GM21825 (cell line): ENCODE data around the gene KCNF1.

ENCODE experiments used
- ATAC-seq: cut with Tn5 transposase; IDR thresholded peaks from one replicate; pipeline ENCODE4 v1.9.1; 2021; ENCODE audit warnings: mild to moderate bottlenecking, moderate library complexity; ENCODE audit not compliant: unreplicated experiment

KCNF1 gene, protein sequence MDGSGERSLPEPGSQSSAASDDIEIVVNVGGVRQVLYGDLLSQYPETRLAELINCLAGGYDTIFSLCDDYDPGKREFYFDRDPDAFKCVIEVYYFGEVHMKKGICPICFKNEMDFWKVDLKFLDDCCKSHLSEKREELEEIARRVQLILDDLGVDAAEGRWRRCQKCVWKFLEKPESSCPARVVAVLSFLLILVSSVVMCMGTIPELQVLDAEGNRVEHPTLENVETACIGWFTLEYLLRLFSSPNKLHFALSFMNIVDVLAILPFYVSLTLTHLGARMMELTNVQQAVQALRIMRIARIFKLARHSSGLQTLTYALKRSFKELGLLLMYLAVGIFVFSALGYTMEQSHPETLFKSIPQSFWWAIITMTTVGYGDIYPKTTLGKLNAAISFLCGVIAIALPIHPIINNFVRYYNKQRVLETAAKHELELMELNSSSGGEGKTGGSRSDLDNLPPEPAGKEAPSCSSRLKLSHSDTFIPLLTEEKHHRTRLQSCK

DNA sequence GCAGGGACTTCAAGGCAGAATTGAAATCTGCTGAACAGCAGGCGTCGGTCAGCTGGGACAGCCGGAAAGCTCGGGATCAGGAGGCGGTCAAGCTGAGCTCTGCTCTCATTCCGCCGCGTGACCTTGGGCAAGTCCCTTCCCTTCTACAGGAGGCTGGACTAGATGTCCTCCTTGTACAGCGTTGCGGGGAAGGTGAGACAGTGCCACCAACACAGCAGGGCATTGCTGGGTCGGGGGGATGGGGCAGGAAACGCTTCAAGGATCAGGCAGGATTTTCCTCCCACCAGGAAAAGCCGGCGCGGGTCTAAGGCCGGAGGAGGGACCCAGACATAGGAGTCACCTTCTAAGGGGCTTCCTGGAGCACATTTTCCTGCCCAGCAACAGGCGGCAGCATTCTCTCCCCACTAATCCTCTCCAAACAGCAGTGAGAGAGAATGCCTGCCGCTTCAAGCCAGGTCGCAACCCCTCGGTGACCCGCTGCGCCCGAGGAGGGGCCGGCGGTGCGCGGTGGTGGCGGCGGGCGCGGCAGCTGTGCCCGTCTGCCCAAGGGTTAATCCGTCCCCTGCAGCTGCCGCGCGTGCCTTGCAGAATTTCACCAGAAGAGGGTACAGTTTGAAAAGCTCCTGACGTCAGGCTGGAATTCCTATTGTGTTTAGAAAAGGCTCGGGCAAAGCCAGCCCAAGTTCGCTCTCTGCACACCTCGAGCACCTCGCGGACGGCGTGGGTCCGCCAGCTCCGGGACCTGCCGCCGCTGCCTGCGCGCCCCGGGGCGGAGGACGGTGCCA, at the start of gene KCNF1:
KCNF1 (plus strand) TSS at position 644 of the 785 bp plus-strand sequence. CDS start 493 bp downstream, outside the sequence.
- ATAC-seq, result no peak

DNA sequence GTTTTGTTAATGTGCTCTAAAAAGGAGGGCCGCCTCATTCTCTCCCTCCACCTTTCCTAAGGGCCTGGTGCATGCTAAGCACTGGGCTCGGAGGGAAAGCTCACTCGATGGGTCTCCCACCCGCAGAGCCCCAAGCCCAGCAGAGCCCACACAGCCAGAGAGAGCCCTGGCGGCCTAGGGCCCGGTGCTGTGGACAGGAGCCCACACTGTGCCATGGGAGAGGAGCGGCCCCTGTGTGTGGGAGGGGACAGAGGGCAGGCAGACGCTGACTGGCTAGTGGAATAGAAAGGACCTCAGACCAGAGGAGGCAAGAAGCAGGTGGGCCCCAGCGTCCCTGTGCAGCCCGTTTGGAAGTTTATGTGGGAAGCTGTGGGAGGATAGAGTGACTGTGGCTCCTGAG, 49.4 kb upstream of the KCNF1 start:
- no peak for ATAC-seq

DNA sequence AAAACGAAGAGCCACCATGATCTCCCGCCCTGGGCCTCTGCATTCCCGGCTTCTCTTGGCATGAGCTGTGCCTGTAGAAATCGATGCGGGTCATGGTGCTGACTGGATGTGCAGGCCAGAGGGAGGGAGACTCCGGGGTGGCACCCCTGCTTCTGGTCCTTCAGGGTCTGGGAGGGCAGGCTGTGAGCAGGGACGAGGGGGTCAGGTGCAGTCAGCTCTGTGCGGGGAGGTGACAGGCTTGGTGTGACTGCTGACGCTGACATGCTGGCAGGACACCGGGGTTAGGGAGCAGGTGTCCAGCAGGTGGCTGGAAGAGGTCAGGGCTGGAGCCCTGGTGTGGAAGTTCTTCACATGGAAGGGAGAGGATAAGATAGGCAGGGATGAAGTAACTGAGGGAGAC, 48.7 kb upstream of the KCNF1 start:
- no peak for ATAC-seq

DNA sequence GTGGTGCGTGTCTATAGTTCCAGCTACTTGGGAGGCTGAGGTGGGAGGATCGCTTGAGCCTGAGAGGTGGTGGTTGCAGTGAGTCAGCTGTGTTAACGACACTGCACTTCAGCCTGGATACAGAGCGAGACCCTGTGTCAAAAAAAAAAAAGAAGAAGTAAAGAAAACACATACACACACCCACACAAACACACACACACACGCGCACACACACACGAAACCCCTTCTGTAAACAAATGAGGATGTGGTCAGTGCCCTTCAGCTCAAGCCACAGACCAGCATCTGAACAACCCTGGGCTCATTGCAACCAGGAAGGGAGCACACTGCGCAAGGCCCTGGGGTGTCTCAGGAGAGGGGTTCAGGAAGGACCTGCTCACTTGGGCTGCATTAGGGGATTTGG, 47.9 kb upstream of the KCNF1 start:
- peak; percentile 77 for ATAC-seq

DNA sequence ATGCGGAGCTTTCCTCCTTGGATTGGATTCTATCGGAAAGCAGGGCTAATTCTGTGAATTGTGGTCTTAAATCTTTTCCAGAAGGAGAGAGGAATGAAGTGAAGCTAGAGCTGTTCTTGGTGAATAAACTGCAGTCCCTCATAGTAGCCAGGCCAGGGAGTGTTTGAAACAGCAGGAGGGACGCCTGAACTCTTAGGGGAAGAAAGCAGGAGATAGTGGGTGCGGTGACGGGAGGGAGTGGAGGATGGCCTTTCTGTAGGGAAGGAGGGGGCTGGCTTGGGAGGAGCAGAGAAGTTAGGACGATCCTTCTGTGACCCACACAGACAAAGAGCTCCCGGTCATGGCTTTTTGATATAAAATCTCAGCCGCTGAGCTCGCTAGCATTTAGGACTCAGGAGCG, 47.5 kb upstream of the KCNF1 start:
- no peak for ATAC-seq

DNA sequence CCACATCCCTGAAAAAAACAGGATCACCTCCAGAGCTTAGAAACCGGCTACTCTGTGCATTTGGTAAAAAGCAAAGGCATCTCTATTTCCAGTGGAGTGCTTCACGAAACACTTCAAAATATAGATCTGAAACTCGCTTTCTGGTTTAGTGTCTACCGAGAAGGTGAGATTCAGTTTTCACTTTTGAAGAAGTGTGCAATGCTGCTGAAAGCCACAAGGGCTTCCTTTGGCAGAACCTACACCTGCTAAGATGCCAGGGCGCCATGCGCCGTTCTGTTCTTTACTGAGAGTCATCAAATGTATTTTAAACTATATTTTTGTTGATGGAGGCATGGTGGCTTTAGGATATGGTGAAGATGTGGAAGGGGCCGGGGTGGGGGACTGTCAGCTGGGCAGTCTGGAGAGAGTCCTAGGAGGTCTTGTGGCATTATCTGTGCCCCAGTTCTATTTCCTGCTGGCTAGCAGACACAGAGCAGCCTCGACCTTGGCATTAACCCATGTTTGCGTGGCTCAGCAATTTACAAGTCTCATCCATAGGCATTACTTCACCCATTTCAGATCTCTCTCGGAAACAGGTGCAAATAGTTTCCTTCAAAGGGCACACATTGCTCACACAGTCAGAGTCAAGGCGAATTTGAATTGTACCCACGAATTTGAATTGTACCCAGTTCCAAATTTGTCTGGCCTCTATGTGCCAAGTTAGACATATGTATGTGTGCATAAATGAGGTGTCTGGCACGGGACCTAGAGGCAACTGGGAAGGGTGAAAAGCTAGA, 46.7 kb upstream of the KCNF1 start:
- peak; percentile 90 for ATAC-seq

DNA sequence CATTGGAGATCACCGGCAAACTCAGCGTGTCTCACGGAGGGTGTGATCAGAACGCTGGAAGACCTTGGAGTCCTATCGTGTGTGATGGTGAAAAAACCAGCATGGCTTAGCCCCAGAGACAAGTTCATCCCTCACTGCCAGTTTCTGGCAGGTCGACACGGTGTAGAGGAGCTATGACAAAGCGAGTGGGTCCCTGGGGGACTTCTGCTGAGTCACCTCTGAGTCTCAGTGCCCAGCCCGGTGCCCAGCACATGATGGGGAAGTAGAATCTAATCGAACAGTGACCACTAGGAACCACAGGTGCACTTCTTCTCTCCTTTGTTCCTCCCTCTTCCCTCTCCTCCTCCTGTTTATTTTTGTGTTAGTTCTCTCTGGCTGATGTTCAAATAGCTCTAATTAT, 45.9 kb upstream of the KCNF1 start:
- ATAC-seq, result no peak

DNA sequence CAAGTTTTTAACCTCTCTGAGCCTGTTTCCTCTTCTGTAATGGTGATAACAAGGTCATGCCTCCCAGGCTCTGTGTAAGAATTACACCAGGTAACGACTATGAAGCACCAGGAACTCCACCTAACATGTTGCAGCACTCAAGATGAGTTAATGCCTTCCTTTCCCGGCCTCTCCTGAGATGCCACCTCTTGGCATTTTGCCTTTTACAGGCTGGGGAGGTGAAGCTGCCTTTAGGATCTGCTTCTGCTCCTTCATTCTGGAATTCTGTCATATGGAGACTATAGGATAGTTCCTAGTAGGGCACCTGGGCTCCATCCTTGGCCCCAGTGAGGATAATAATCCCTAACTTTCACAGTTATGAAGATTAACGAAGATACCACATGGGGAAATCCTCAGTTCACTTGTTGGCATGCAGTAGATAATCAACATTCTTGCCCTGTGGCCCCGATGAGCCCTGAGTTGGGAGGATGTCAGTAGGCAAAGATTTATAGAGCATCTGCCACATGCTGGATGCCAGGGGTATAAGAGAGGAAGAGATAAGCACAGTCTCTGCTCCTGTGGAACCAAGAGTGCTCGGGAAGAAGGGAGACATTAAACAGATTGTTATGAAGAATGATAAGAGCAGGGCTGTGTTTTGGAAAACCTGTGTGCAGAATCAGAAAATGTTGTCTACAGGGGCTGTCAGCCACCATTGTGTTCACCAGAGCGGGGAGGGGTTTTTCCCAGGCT, 43.9 kb upstream of the KCNF1 start:
- ATAC-seq, result no peak

DNA sequence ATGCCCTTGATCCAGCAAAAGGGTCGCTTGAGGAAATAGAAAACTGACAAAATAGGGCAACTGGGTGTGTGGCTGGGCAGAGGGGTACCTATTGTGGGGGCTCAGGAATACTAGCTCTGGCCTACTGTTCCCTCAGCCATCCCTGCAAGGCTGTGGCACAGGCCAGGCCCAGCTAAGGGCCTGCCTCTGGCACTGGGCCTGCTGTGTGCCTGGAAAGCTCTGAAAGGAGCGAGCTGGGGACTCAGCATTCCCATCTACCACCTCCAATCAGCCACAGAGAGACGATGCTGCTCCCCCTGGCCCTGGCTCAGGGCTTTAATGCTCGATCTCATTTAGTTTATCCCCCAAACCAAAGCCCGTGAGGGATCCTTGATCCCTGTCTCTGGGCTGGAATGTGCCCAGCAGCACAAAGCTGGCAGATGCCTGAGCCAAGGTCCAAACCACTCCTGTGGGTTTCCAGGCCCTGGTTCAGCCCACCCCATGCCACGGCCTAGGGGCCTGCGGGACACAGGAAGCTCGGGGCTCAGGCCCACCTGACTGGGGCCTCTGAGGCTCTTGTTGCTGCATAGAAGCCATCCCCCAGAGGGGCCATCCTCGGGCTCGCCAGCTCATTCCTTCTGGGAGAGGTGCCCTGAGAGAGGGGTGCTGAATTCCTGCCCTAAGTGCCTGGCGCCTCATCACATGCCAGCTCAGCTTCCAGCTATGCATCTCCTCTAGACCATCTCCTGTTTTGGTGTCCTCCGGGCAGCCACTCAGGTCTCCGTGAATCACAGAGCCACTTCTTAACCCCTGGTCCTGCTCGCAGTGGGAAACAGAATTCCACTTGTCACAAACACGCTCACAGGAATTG, 43.0 kb upstream of the KCNF1 start:
- no peak for ATAC-seq

DNA sequence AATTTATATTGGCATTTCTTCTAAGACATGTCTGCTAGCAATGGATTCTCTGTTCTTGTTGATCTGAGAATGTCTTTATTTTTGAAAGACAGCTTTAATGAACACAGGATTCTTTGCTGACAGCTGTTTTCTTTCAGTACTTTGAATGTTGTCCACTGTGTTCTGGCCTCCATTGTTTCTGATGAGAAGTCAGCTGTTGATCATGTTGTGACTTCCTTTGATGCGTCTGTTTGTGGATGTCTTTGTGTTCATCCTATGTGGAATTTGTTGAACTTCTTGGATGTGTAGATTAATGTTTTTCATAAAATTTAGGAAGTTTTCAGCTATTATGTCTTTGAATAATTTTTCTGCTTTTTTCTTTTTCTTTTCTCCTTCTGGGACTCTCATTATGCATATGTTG, 39.8 kb upstream of the KCNF1 start:
- no peak for ATAC-seq

DNA sequence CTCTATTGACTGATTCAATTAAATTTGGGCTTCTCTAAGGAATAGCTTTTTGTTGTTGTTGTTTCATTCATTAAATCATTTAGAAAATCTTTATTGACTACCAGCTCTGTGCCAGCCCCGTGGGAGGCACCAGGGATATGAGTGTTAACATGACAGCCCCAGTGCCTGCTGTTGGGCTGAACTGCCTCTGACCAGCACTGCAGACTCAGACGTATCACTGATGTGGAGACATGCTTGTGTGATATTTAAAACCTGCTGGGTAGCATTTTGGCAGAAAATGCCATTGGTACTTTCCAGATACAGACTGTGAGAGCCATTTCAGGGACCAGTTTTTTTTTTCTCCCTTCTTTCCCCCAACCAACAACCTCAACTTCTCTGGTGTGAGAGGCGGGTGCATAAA, 38.6 kb upstream of the KCNF1 start:
- no peak for ATAC-seq

DNA sequence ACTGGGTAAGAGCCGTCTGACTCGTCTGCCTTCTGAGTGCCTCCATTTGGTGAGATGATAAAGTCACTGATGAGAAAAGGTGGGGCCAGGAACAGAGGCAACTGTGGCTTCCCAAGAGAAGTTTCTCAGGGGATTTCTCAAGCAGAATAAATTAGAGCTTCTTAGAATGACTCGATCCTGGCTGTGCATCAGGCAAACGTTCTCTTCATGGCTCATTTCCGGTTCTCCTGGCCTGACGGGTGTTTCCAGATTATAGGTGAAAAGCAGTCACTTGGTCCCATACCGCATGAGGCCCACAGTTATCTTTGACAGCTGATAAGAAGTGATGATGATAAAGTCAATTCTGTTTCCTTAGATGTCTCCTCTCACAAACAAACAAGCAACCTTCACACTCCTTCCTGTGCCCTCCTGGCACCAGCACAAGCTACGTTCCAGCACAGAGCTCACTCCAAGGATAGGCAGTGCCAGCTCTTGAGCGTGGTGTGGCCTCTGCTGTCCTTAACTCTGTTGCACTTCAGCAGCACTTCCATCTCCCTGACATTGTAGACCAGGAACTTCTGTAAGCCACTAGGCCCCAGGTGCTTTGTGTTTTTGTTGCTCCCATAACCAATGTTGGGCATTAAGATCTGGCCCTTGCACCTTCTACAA, 37.8 kb upstream of the KCNF1 start:
- ATAC-seq, result no peak

DNA sequence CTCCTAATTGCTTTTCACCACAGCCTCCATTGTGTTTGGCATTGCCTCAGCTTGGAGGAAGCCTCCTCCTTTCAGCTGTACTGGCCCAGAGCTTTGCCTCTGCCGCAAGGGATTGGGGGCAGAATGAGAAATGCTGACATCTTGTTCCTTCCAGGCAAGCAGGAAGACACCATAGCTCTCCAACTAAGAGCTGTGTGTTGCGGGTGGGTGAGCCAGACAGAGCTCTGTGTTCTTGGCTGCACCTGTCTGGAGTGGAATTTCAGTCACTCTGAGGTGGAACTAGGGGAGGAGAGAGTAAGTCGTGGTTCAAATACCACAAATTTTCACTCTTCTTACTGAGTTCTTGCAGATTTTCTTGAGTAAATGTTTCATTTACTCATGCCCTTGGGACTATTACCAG, 36.6 kb upstream of the KCNF1 start:
- ATAC-seq, result no peak

DNA sequence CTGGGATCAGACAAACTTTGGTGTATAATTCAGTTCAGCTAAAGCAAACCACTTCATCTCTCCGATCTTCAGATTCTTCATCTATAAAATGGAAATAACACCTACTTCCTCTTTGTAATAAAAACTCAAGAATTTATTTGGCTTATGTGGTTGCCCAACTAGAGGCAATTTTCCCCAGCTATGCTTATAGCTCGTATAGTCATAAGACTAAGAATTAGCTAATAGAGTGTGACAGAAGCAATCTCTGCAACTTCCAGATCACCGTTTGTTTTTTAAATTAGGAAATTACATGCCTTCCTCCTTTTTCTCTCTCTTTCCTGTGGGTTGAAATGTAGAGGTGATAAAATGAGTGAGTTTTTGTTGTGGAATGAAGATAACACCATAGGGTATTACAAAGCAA, 35.3 kb upstream of the KCNF1 start:
- ATAC-seq, result no peak

DNA sequence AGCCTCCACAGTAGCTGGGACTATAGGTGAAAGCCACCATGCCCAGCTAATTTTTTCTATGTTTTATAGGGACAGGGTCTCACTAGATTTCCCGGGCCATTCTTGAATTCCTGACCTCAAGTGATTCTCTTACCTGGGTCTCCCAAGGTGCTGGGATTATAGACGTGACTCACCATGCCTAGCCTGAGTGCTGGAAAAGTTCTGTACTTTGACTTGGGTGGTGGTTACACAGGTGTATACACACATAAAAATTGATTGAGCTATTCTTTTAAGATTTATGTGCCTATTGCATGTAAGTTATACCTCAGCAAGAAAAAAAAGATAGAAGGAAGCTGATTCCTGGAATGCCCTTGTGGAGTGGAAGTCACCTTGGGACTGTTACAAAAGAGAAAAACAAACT, 34.8 kb upstream of the KCNF1 start:
- no peak for ATAC-seq

DNA sequence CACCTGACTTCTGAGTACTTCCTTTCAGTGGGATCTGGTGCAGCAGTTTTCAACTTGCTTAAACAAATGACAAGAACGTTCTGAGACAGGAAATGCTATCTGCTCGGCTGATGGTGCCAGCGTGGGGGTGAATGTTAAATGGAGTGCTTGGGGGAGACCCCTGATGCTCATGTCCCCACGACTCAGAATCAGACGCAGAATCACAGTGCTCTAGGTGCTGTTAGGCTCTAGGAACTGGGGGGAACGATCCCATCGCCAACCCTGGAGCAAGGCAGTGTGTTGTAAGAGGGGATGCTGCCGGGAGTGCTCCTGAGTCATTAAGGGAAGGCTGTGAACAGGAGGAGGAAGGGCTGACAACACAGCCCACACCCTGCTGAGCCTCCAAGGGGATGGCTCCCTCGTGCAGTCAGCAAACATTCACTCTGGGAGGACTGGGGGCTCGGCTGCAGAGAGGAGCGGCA, 34.1 kb upstream of the KCNF1 start:
- no peak for ATAC-seq

DNA sequence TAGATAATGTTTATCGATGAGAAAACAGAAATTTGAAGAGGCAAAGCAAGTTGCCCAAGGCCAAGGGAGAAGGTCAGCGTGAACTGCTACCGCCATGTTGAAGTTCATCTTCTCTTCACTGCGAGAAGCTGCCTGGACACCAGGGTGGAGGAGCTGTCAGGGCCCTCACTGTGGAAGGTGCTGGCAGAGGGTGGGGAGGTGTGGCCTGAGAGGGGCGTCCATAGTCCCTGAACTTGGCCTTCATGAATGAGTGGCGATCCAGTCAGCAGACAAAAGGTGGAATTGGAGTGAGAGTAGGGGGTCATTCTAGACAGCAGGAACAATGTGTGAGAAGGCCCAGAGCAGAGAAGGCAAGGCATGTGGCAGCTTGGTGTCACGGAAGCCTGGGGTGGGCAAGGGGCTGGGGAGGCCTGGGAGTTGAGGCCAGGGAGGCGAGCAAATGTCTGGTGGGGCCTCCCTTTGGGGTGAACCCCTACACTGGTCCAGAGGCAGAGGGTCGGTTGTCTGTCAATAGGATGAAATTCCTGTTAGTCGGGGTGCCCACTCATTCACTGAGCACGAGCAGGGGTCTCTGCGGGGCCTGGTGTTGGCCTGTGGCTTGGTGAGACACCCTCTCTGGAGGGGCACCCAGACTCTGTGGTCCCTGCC, 33.3 kb upstream of the KCNF1 start:
- no peak for ATAC-seq

DNA sequence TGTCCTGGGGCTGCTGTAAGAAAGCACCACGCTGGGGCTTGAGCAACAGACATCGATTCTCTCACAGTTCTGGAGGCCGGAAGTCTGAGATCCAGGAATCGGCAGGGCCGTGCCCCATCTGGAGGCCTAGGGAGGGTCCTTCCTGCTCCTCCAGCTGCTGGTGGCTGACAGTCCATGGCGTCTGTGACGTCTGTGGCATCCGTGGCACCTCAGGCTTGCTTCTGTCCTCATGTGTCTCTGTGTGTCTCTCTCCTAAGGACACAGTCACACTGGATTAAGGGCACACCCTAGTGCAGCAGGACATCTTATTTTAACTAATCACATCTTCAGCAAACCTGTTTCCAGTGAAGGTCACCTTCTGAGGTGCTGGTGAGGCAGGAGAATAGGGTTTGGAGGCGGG, 32.6 kb upstream of the KCNF1 start:
- no peak for ATAC-seq
